Neural cell (in vitro differentiated cells): Measurements from ENCODE around the gene FOXA1. TPM values are rescaled to one million over a fixed set of nuclear protein-coding genes. Genes with fewer than 3 reads are reported as not detected.

Source experiments
- H2AFZ ChIP-seq: fragments of 200-600, 300-800 bp; sonication (generic), shearing (Covaris generic); 2 replicates; pipeline ENCODE4 v1.6.0; 2014; ENCODE audit warnings: low read depth, mild to moderate bottlenecking, antibody characterized with exemption, low read length, moderate library complexity
- H3F3A ChIP-seq: fragments of 200-600 bp; shearing (Covaris generic); 2 replicates; pipeline ENCODE4 v1.6.1; 2016; ENCODE audit warnings: mild to moderate bottlenecking, moderate library complexity, mixed read lengths, antibody characterized with exemption, low read length; ENCODE audit not compliant: insufficient read depth, poor library complexity, severe bottlenecking
- H3K27ac ChIP-seq: fragments of 200-600, 300-800 bp; sonication (generic), shearing (Covaris generic); 2 replicates; pipeline ENCODE4 v1.5.1; 2014; ENCODE audit warnings: mild to moderate bottlenecking, low read length, moderate library complexity
- H3K27me3 ChIP-seq: fragments of 300-800, 200-600 bp; sonication (generic), shearing (Covaris generic); 2 replicates; pipeline ENCODE4 v1.6.0; 2014; ENCODE audit warnings: mild to moderate bottlenecking, low read depth, low read length, moderate library complexity; ENCODE audit not compliant: insufficient read depth
- H3K36me3 ChIP-seq: fragments of 300-800, 200-600 bp; sonication (generic), shearing (Covaris generic); 2 replicates; pipeline ENCODE4 v1.5.1; 2014; ENCODE audit warnings: mild to moderate bottlenecking, antibody characterized with exemption, low read length, moderate library complexity; ENCODE audit not compliant: insufficient read depth
- H3K4me2 ChIP-seq: fragments of 300-800, 200-600 bp; sonication (generic), shearing (Covaris generic); 2 replicates; pipeline ENCODE4 v1.6.0; 2014; ENCODE audit warnings: mild to moderate bottlenecking, low read length
- H3K4me3 ChIP-seq: fragments of 300-800, 200-600 bp; sonication (generic), shearing (Covaris generic); 2 replicates; pipeline ENCODE4 v1.5.1; 2014; ENCODE audit warnings: mild to moderate bottlenecking, low read length, moderate library complexity
- H3K79me2 ChIP-seq: fragments of 200-600 bp; shearing (Covaris generic); replicated peaks from 2 replicates; pipeline ENCODE4 v1.6.0; 2014; ENCODE audit warnings: mild to moderate bottlenecking, low read length, moderate library complexity; ENCODE audit not compliant: insufficient read depth
- H3K9ac ChIP-seq: fragments of 300-800, 200-600 bp; sonication (generic), shearing (Covaris generic); 2 replicates; pipeline ENCODE4 v1.6.1; 2016; ENCODE audit warnings: mild to moderate bottlenecking, low read length, mixed read lengths
- H3K9me2 ChIP-seq: fragments of 200-600 bp; shearing (Covaris generic); 2 replicates; pipeline ENCODE4 v1.6.1; 2016; ENCODE audit warnings: mild to moderate bottlenecking, low read length, mixed read lengths; ENCODE audit not compliant: insufficient read depth
- H3K9me3 ChIP-seq: fragments of 200-600, 300-800 bp; sonication (generic), shearing (Covaris generic); 2 replicates; pipeline ENCODE4 v1.6.1; 2016; ENCODE audit warnings: mild to moderate bottlenecking, mixed run types, low read length, moderate library complexity, mixed read lengths
- H4K20me1 ChIP-seq: fragments of 200-600 bp; shearing (Covaris generic); 2 replicates; pipeline ENCODE4 v1.6.1; 2016; ENCODE audit warnings: mild to moderate bottlenecking, mixed run types; ENCODE audit not compliant: insufficient read depth
- CTCF ChIP-seq: fragments of 450-650 bp; IDR thresholded peaks from 2 replicates; pipeline ENCODE4 v1.5.1; 2014; ENCODE audit warnings: antibody characterized with exemption, mild to moderate bottlenecking, moderate library complexity; ENCODE audit not compliant: poor library complexity, severe bottlenecking
- EP300 ChIP-seq: fragments of 450-650 bp; conservative IDR thresholded peaks from 2 replicates; pipeline ENCODE4 v1.6.1; 2014; ENCODE audit warnings: antibody characterized with exemption, mild to moderate bottlenecking, moderate library complexity; ENCODE audit not compliant: poor library complexity, severe bottlenecking
- EZH2 ChIP-seq: fragments of 200-600, 300-800 bp; shearing (Covaris generic), sonication (generic); IDR thresholded peaks from 2 replicates; pipeline ENCODE4 v1.6.1; 2014; ENCODE audit warnings: antibody characterized with exemption, low read length, borderline replicate concordance, mild to moderate bottlenecking; ENCODE audit not compliant: insufficient read depth, poor library complexity, severe bottlenecking
- MXI1 ChIP-seq: fragments of 450-650 bp; conservative IDR thresholded peaks from 2 replicates; pipeline ENCODE4 v1.6.1; 2014; ENCODE audit warnings: antibody characterized with exemption, mild to moderate bottlenecking; ENCODE audit not compliant: poor library complexity, severe bottlenecking
- POLR2AphosphoS5 ChIP-seq: IDR thresholded peaks from 2 replicates; pipeline ENCODE4 v1.6.1; 2012
- RAD21 ChIP-seq: fragments of 450-650 bp; conservative IDR thresholded peaks from 2 replicates; pipeline ENCODE4 v1.6.1; 2014; ENCODE audit warnings: antibody characterized with exemption, mild to moderate bottlenecking, moderate library complexity
- REST ChIP-seq: IDR thresholded peaks from 2 replicates; pipeline ENCODE4 v1.6.1; 2012; ENCODE audit warnings: borderline replicate concordance
- SMC3 ChIP-seq: fragments of 450-650 bp; conservative IDR thresholded peaks from 2 replicates; pipeline ENCODE4 v1.6.1; 2014; ENCODE audit warnings: antibody characterized with exemption, mild to moderate bottlenecking, moderate library complexity; ENCODE audit not compliant: poor library complexity
- TAF1 ChIP-seq: IDR thresholded peaks from 2 replicates; pipeline ENCODE4 v1.6.1; 2012; ENCODE audit warnings: low read depth
- polyA plus RNA-seq: library from polyadenylated mRNA; depleted of rRNA; stranded (reverse); fragments of >200 nt; gene quantifications from 2 replicates; pipeline ENCODE4 v1.2.3, GENCODE V29; 2014

FOXA1 gene
- polyA plus RNA-seq, 1 donor from 2014 or later: not detected

GRCh38 chr14:37565550-37565949, 29.5 kb downstream of the FOXA1 start:
- no peaks in the 10 kb centered on the region for H3K27me3 ChIP-seq
- H3K27ac ChIP-seq: no peak overlapping the region
- no peaks in the 10 kb centered on the region for H3K9me2 ChIP-seq
- no peaks in the 10 kb centered on the region for H3K79me2 ChIP-seq
- no peak overlapping the region for H2AFZ ChIP-seq
- no peaks in the 10 kb centered on the region for H3F3A ChIP-seq
- H3K36me3 ChIP-seq: no peaks in the 10 kb centered on the region
- no peak overlapping the region for H3K4me2 ChIP-seq
- no peak overlapping the region for H3K9ac ChIP-seq
- TF ChIP-seq REST (no peak), TAF1 (no peak), RAD21 (no peak), POLR2AphosphoS5 (no peak), SMC3 (no peak), EP300 (no peak), EZH2 (no peak), CTCF (no peak), MXI1 (no peak)
- no peaks in the 10 kb centered on the region for H4K20me1 ChIP-seq
- H3K4me3 ChIP-seq: no peak overlapping the region
- H3K9me3 ChIP-seq: no peaks in the 10 kb centered on the region

GRCh38 chr14:37563189-37563588, 31.9 kb downstream of the FOXA1 start:
- no peaks in the 10 kb centered on the region for H3K9me2 ChIP-seq
- H4K20me1 ChIP-seq: no peaks in the 10 kb centered on the region
- H2AFZ ChIP-seq: no peak overlapping the region
- H3K27me3 ChIP-seq: no peaks in the 10 kb centered on the region
- H3K9ac ChIP-seq: no peak overlapping the region
- H3K4me3 ChIP-seq: no peak overlapping the region
- no peak overlapping the region for H3K27ac ChIP-seq
- no peaks in the 10 kb centered on the region for H3F3A ChIP-seq
- no peaks in the 10 kb centered on the region for H3K36me3 ChIP-seq
- H3K9me3 ChIP-seq: no peaks in the 10 kb centered on the region
- no peaks in the 10 kb centered on the region for H3K79me2 ChIP-seq
- H3K4me2 ChIP-seq: no peak overlapping the region
- TF ChIP-seq MXI1 (no peak), TAF1 (no peak), REST (no peak), EZH2 (no peak), RAD21 (no peak), SMC3 (no peak), EP300 (no peak)
